HUDEP-2 (cell line): ENCODE data around the gene GPR143.

Experiments
- DNase-seq, 76 experiments: peaks; one replicate each; lab custom pipeline; 2025; ENCODE audit not compliant: unreplicated experiment in 76 of 76; lab: John Stamatoyannopoulos, UW

Gene GPR143

GRCh38 chrX:9710332-9710731 lies 55.3 kb downstream of the GPR143 start:
- no peak for DNase-seq

- DNase-seq, result peak in 64 of 76 experiments; percentile 0 to 57 (median 20)
These were observed 56.6 kb downstream of the GPR143 start for GRCh38 chrX:9708923-9709553.

- DNase-seq, result no peak
These were observed 57.6 kb downstream of the GPR143 start for GRCh38 chrX:9708086-9708485.

GRCh38 chrX:9707306-9708033 lies 58.2 kb downstream of the GPR143 start:
- no peak for DNase-seq

GRCh38 chrX:9706421-9706820 lies 59.2 kb downstream of the GPR143 start:
- DNase-seq, result no peak

- no peak for DNase-seq
These were observed 60.7 kb downstream of the GPR143 start for GRCh38 chrX:9704876-9705465.

GRCh38 chrX:9703406-9703805 lies 62.2 kb downstream of the GPR143 start:
- DNase-seq, result no peak

- DNase-seq, result no peak
These were observed 63.9 kb downstream of the GPR143 start for GRCh38 chrX:9701790-9702189.

- DNase-seq, result no peak
These were observed 65.1 kb downstream of the GPR143 start for GRCh38 chrX:9700555-9700954.

- no peak for DNase-seq
These were observed 67.1 kb downstream of the GPR143 start for GRCh38 chrX:9698576-9698975.

GRCh38 chrX:9693307-9694001 lies 72.2 kb downstream of the GPR143 start:
- no peak for DNase-seq

GRCh38 chrX:9690046-9690445 lies 75.6 kb downstream of the GPR143 start:
- no peak for DNase-seq

- no peak for DNase-seq
These were observed 76.8 kb downstream of the GPR143 start for GRCh38 chrX:9688833-9689232.

- no peak for DNase-seq
These were observed 77.7 kb downstream of the GPR143 start for GRCh38 chrX:9687899-9688298.

GRCh38 chrX:9683350-9683749 lies 82.3 kb downstream of the GPR143 start:
- no peak for DNase-seq

- DNase-seq, result no peak
These were observed 82.8 kb downstream of the GPR143 start for GRCh38 chrX:9682861-9683260.

- DNase-seq, result no peak
These were observed 83.2 kb downstream of the GPR143 start for GRCh38 chrX:9682456-9682855.

GRCh38 chrX:9681422-9681821 lies 84.2 kb downstream of the GPR143 start:
- DNase-seq, result no peak

GRCh38 chrX:9681011-9681410 lies 84.6 kb downstream of the GPR143 start:
- DNase-seq, result no peak

- no peak for DNase-seq
These were observed 87.3 kb downstream of the GPR143 start for GRCh38 chrX:9678215-9678965.
